Small intestine (tissue), 7 donors: ENCODE measurements around the gene RAX2. TPM values are rescaled to one million over a fixed set of nuclear protein-coding genes. Genes with fewer than 3 reads are reported as not detected.
A peak's percentile ranks its signal among the peaks of the same experiment; 100 is the strongest.

Experiments used
- DNase-seq, 2 donors: peaks; one replicate each; pipeline versions ENCODE4 v3.0.0 to v3.0.0-alpha.2; 2013
- FAIRE-seq: peaks from 2 replicates; lab custom pipeline; 2012; peaks lifted over from hg19 to GRCh38; lab: Jason Lieb, UNC
- H3K27ac ChIP-seq, 3 donors: one replicate each; pipeline ENCODE4 v1.5.1; 2013; ENCODE audit warnings: low read length in 2 of 3, mild to moderate bottlenecking in 2 of 3, control low read depth in 1 of 3, inconsistent platforms in 1 of 3, low read depth in 1 of 3, moderate library complexity in 1 of 3
- H3K27me3 ChIP-seq, 3 donors: one replicate each; pipeline ENCODE4 v1.6.1; 2013; ENCODE audit warnings: low read length in 3 of 3, inconsistent platforms in 1 of 3; ENCODE audit not compliant: control insufficient read depth in 3 of 3, insufficient read depth in 3 of 3
- H3K36me3 ChIP-seq, 3 donors: one replicate each; pipeline ENCODE4 v1.6.1; 2013; ENCODE audit warnings: low read length in 3 of 3, inconsistent platforms in 1 of 3, low read depth in 1 of 3, mild to moderate bottlenecking in 1 of 3, moderate library complexity in 1 of 3; ENCODE audit not compliant: control insufficient read depth in 3 of 3, insufficient read depth in 2 of 3
- H3K4me1 ChIP-seq, 3 donors: one replicate each; pipeline ENCODE4 v1.6.1; 2013; ENCODE audit warnings: low read length in 2 of 3, inconsistent platforms in 1 of 3, low read depth in 1 of 3, mild to moderate bottlenecking in 1 of 3, moderate library complexity in 1 of 3; ENCODE audit not compliant: control insufficient read depth in 3 of 3, insufficient read depth in 2 of 3
- H3K4me3 ChIP-seq, 3 donors: one replicate each; pipeline ENCODE4 v1.5.1; 2013; ENCODE audit warnings: low read length in 3 of 3, control low read depth in 1 of 3, inconsistent platforms in 1 of 3, low read depth in 1 of 3, mild to moderate bottlenecking in 1 of 3, moderate library complexity in 1 of 3
- H3K9me3 ChIP-seq, 2 donors: one replicate each; pipeline ENCODE4 v1.6.1; 2013; ENCODE audit warnings: low read depth in 1 of 2, low read length in 1 of 2; ENCODE audit not compliant: control insufficient read depth in 2 of 2, insufficient read depth in 1 of 2
- WGBS, 3 donors: extraction: QIAGEN DNeasy Blood & Tissue Kit; methylation state at CpG; one replicate each; pipeline ENCODE4 v1.1.7; 2013; 5-methylcytosine and 5-hydroxymethylcytosine counted together
- polyA plus RNA-seq, 4 donors: library from polyadenylated mRNA; stranded (reverse) in 3 of 4; unstranded in 1 of 4; fragments of 200-250 nt in 3 of 4; fragments of 120-200 nt in 1 of 4; gene quantifications; one replicate each; pipeline versions ENCODE4 v1.2.1 to v1.2.3, GENCODE V29; 2013
- donor health status: healthy with polysubstance abuse.
- donor health status: control.
- donor health status: control.
- donor health status: Bipolar disorder and iron deficiency.
- donor health status: healthy.

The RAX2 gene
- polyA plus RNA-seq, 4 donors = not detected

DNA sequence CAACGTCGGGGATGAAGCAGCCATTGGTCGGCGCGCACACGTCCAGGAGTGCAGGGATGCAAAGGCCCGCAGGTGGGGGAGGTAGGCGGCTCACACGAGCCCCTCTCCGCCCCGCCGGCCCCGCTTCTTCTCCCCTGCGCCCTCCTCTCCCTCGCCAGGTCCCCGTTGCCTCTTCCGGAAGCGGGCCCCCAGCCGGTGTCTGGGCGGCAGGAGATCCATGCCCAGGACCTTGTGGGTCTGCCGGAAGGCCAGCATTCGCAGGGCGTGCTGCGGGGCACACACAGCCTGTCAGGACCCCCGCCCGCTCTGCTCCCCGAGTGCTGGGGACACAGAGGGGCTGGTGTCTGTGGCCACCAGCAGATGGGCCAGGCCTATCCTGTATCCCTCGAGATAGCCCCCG, 33.8 kb upstream of the RAX2 start:
- Histone ChIP-seq H3K4me3 (no peak overlapping the region), H3K27me3 (peaks cover 0 to 22% (median 7%) of the 10 kb centered on the region in 3 donors), H3K4me1 (no peaks in the 10 kb centered on the region), H3K27ac (no peak overlapping the region), H3K9me3 (no peaks in the 10 kb centered on the region), H3K36me3 (no peaks in the 10 kb centered on the region)
- DNase-seq (no peak), FAIRE-seq (no peak)
- 87 to 90% (median 90%) methylated on average over 27 to 29 of the region's 29 CpGs for WGBS, 3 donors

DNA sequence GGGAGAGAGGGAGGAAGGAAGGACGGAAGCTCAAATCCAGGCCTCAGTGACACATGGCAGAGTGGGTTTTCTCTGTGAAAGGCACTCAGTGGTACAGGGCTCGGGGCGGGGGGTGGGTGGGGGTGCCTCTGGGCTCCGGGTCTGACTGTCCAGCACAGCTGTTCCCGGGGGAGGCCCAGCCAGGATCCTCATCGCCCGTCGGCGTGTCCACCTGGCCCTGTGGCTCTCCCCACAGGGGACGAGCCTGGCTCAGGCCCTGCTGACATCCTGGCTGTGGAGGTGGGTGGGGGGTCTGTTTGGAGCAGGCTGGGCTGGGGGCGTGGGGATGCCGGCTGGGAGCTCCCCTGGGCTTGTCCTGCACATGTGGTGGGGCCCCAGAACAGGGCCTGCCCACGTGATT, 32.4 kb upstream of the RAX2 start:
- Histone ChIP-seq H3K9me3 (no peaks in the 10 kb centered on the region), H3K27me3 (peaks cover 0 to 25% (median 7%) of the 10 kb centered on the region in 3 donors), H3K36me3 (no peaks in the 10 kb centered on the region), H3K4me3 (no peak overlapping the region), H3K27ac (no peak overlapping the region), H3K4me1 (no peaks in the 10 kb centered on the region)
- WGBS, 3 donors = 74 to 84% (median 79%) methylated on average over 10 to 13 of the region's 13 CpGs
- FAIRE-seq (no peak), DNase-seq (no peak)

DNA sequence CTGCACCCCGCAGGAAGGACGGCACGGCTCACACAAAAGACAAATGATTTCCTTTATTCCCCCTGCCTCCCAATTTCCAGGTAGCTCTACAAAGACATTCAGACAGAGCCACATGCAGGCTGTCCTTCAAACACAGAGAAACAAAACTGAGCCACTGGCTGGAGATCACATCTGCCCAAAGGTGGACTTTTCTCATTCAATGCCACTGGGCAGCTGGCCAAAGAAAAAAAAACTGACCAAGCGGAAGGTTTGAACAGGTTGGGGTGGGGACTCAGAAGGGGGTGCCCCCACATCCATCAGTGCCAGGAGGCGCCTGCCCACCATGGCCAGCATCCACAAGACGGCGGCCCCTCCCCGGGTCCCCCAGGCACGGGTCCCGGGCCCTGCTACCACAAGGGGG, 32.0 kb upstream of the RAX2 start:
- Histone ChIP-seq H3K4me1 (no peaks in the 10 kb centered on the region), H3K9me3 (no peaks in the 10 kb centered on the region), H3K4me3 (no peak overlapping the region), H3K27ac (no peak overlapping the region), H3K36me3 (no peaks in the 10 kb centered on the region), H3K27me3 (peaks cover 0 to 25% (median 7%) of the 10 kb centered on the region in 3 donors)
- FAIRE-seq = no peak
- no peak for DNase-seq
- 73 to 75% (median 74%) methylated on average over 10 of the region's 10 CpGs for WGBS, 3 donors

DNA sequence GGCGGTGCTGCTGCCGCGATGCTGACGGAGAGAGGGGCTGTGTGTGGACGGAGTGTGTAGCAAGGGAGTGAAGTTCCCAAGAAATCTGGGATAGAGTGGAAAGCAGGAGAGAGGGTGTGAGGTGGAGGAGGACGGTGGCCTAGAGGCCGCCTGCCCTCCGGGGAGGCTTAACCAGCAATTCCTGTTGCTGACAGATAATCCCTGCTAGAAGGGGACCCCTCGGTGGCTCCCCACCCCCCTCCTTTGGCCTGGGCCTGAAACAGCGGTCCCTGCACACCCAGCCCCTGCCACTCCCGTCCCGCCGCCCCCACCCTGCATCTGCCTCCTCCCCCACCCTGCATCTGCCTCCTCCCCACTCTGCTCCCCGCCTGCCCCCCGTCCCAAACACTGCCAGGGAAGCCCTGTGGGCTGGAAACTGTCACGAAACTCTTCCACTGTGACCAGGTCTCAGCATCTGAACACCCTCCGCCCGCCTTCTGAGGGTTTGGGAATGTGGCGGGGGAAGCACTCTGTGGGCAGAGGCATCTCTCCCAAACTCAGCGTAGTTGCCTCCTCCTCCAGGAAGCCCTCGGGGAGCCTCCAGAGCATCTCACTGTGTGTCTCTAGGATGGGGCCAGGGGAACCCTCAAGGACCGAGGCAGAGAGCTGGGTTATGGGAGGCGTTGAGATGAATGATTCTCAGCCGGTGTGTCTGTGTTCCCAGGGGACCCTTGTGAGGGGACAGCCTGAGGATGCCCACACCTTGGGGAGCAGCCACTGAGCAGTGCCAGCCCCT, 31.3 kb upstream of the RAX2 start:
- no peaks in the 10 kb centered on the region for H3K9me3 ChIP-seq
- 75 to 87% (median 76%) methylated on average over 19 to 24 of the region's 24 CpGs for WGBS, 3 donors
- DNase-seq (no peak), FAIRE-seq (no peak)
- no peaks in the 10 kb centered on the region for H3K36me3 ChIP-seq
- peaks cover 0 to 25% (median 7%) of the 10 kb centered on the region in 3 donors for H3K27me3 ChIP-seq
- no peak overlapping the region for H3K27ac ChIP-seq
- H3K4me3 ChIP-seq = no peak overlapping the region
- no peaks in the 10 kb centered on the region for H3K4me1 ChIP-seq

DNA sequence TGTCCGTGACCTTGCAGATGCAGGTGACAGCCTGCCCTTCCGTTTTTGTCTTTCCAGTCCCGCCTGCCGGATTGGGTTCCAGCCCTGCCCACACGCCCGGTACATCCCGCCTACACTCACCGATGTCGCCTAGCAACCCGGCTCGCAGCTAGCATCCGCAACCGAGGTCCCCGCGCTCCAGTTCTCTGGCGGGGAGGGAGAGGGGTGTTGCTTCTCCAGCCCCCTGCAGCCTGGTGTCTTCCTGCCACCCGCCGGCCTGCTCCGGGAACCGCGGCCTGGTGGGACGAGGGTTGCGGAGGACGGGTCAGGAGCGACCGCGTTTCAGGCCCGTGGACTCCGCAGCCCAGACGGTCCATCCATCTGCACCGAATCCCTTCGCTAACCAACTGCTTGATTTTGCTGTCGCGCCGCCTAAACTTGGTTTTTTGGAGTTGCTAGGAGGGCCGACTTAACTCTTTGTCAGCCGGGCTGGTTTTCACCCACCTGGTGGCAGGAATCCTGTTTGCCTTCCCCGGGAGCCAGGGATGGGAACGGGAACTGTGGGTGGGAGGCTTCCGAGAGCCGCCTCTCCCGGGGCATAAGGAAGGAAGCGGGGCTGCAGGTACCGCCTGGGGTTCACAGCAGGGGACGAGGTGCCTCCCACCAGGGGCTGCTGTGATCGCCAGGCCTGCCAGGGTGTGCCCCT, 29.5 kb upstream of the RAX2 start:
- no peaks in the 10 kb centered on the region for H3K4me1 ChIP-seq
- H3K4me3 ChIP-seq = no peak overlapping the region
- peaks cover 0 to 4% of the 10 kb centered on the region in 2 donors for H3K9me3 ChIP-seq
- peak in 1 of 2 donors; percentile 23 for DNase-seq
- H3K36me3 ChIP-seq = no peaks in the 10 kb centered on the region
- no peak overlapping the region for H3K27ac ChIP-seq
- H3K27me3 ChIP-seq = peaks cover 0 to 25% (median 7%) of the 10 kb centered on the region in 3 donors
- FAIRE-seq = no peak
- WGBS, 3 donors = 4 to 10% (median 4%) methylated on average over 41 to 46 of the region's 46 CpGs

DNA sequence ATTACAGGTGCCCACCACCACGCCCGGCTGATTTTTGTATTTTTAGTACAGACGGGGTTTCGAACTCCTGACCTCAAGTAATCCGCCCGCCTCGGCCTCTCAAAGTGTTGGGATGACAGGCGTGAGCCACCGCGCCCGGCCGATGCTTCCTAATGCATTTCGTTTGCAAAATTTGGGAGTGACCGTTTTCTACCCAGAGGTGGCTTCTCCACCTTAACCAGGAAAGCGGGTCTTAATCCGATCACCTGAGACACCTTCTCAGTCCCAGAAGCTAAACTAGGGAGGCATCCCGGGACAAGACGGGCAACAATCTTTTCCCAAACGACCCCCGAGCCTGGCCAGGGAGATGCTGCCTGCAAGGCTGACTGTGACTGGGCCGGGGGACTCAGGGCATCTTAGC, 29.0 kb upstream of the RAX2 start:
- FAIRE-seq (no peak), DNase-seq (no peak)
- Histone ChIP-seq H3K27me3 (peaks cover 0 to 25% (median 9%) of the 10 kb centered on the region in 3 donors), H3K27ac (no peak overlapping the region), H3K9me3 (peaks cover 0 to 6% of the 10 kb centered on the region in 2 donors), H3K4me3 (no peak overlapping the region), H3K4me1 (no peaks in the 10 kb centered on the region), H3K36me3 (no peaks in the 10 kb centered on the region)
- 34 to 42% (median 39%) methylated on average over 21 of the region's 21 CpGs for WGBS, 3 donors

DNA sequence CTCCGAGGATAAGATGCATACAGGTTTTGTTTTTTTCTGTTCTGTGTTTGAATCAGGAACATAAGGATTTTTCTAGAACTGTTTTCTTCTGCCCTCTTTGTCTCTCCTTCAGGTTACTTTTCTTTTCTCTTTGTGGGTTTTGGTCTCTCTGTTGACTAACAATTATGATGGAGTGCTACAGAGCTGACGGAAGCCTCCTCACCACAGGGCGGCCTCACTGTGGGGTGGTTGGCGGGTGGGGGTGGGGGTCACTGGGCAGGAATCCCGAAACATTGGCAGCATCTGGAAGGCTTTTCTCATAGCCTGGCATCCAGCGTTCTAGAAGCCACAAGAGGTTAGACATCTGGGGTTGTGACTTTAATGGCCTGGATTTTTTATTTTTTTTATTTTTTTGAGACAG, 26.1 kb upstream of the RAX2 start:
- FAIRE-seq (no peak), DNase-seq (peak in 1 of 2 donors; percentile 37)
- Histone ChIP-seq H3K9me3 (peaks cover 0 to 6% of the 10 kb centered on the region in 2 donors), H3K36me3 (no peaks in the 10 kb centered on the region), H3K4me3 (no peak overlapping the region), H3K27ac (no peak overlapping the region), H3K4me1 (no peaks in the 10 kb centered on the region), H3K27me3 (peaks cover 0 to 20% (median 9%) of the 10 kb centered on the region in 3 donors)
- 56 to 64% (median 58%) methylated on average over 6 of the region's 6 CpGs for WGBS, 3 donors

DNA sequence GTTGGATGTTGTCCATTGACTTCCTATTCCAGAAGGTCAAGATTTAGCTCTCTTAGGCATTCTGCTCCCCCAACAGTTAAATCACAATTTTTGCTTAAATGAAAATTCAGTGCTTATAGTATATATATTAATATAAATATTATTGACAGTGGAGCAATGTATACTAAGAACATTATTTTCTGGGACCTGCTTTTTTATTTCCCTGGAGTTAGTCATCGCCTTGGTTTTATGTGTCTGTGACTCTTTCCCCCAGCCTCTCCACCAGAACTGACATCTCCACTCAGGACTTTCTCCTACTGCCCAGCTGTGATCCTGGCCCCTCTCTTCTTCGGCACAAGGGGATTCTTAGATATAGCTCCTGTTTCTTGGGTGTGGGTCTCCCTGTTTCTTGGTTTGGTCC, 24.3 kb upstream of the RAX2 start:
- Histone ChIP-seq H3K36me3 (no peaks in the 10 kb centered on the region), H3K4me1 (no peaks in the 10 kb centered on the region), H3K27me3 (peaks cover 0 to 8% (median 4%) of the 10 kb centered on the region in 3 donors), H3K4me3 (no peak overlapping the region), H3K27ac (no peak overlapping the region), H3K9me3 (peaks cover 0 to 6% of the 10 kb centered on the region in 2 donors)
- DNase-seq = no peak
- 91 to 98% (median 92%) methylated on average over 2 of the region's 2 CpGs for WGBS, 3 donors
- no peak for FAIRE-seq
